B cell (primary cell): ENCODE measurements around the gene MND1.

ENCODE experiments used
- EZH2 ChIP-seq: IDR thresholded peaks from 2 replicates; pipeline ENCODE4 v1.6.1; 2012; ENCODE audit warnings: borderline replicate concordance, low read depth, mild to moderate bottlenecking, moderate library complexity, low read length; ENCODE audit not compliant: insufficient read depth, poor library complexity, severe bottlenecking
- TF ChIP-seq, protein P1 (sequence below): fragments of 200-600 bp; IDR thresholded peaks from one replicate; pipeline ENCODE4 v1.8.0; 2022; ENCODE audit warnings: antibody characterized with exemption, mild to moderate bottlenecking

DNA sequence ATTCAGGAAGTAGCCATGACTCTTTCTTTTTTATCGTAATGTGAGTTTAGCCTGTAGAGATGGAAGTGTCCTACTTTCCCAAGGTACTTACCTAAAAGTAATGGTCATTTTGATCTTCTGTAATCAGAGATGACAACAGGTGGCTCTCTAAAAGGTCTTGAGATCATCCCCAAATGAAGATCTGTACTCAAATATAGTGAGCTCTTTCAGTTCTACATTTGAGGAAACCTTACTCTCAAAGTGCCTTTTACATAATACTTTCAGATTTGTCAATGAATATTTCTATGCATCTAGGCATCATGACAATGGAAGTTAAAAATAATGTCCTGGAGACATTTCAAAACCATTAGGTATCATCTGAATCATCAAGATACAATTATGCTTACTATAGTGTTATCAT, 17.2 kb upstream of the MND1 start:
- TF ChIP-seq EZH2, result no peak
- TF ChIP-seq, protein P1, sequence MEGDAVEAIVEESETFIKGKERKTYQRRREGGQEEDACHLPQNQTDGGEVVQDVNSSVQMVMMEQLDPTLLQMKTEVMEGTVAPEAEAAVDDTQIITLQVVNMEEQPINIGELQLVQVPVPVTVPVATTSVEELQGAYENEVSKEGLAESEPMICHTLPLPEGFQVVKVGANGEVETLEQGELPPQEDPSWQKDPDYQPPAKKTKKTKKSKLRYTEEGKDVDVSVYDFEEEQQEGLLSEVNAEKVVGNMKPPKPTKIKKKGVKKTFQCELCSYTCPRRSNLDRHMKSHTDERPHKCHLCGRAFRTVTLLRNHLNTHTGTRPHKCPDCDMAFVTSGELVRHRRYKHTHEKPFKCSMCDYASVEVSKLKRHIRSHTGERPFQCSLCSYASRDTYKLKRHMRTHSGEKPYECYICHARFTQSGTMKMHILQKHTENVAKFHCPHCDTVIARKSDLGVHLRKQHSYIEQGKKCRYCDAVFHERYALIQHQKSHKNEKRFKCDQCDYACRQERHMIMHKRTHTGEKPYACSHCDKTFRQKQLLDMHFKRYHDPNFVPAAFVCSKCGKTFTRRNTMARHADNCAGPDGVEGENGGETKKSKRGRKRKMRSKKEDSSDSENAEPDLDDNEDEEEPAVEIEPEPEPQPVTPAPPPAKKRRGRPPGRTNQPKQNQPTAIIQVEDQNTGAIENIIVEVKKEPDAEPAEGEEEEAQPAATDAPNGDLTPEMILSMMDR, result no peak
